NK-92 (cell line): ENCODE data around the gene ISCA1.

Experiments used
- DNase-seq: peaks from one replicate; lab custom pipeline; 2025; ENCODE audit not compliant: unreplicated experiment; lab: John Stamatoyannopoulos, UW

Gene ISCA1

DNA sequence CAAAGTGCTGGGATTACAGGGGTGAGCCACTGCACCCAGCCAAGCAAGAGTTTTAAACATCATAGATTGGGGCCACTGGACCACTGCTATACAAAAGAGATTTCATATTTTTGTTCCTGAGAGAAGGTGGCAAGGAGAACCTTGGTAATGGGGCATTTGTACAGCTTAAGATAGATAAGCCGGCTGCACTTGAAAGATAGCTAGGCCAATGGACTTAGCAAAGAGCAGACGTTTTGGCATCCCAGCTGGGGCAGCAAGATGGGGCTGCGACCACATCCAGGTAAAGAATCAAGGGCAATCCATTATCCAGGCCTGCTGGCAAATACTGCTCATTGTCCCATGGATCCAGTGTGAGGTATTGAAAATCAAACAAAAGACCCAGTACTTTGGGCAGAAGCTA is 3.9 kb upstream of the ISCA1 start:
- no peak for DNase-seq

DNA sequence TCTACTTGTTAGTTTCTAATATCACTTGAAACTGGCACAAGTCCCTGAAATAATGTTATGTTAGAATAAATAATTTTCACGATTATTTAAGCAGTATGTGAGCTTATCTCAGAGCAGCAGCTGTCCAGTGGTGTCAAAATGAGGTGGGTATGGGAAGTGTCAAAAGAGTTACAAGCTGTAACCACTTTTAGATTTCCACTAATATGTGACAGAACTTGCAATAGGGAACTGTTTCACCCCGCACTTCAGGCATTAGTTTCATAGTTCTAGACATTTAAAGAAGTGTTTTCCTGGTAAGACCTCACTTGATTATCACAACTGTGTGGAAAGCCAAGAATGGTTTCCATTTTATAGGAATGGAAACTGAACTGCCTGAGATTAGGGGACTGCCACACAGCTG is 2.9 kb upstream of the ISCA1 start:
- no peak for DNase-seq

DNA sequence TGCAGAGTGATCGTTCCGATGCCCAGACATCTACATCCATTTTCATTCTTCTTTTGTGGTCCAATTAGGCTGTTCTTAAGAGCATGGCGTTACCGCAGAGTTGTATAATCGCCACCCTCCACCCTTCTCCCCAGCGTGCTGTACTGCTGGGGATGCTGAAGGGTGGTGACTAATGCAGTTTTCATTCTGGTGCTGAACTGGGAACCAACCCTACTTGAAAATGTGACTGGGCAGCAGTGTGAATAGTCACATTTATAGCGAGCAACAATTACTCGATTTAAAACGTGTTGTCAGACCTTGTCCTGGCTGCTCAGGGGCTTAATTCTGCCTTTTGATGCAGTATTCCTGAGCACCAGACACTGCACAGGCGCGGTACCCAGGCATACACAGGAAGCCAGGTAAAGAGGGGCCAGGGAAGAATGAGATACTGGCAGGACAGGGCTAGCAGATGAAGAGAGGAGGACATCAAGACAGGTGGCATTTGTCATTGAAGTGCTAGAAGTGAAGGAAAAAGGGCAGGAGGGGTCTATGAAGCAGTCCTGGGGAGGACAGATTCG is 719 bp upstream of the ISCA1 start:
- DNase-seq = no peak

DNA sequence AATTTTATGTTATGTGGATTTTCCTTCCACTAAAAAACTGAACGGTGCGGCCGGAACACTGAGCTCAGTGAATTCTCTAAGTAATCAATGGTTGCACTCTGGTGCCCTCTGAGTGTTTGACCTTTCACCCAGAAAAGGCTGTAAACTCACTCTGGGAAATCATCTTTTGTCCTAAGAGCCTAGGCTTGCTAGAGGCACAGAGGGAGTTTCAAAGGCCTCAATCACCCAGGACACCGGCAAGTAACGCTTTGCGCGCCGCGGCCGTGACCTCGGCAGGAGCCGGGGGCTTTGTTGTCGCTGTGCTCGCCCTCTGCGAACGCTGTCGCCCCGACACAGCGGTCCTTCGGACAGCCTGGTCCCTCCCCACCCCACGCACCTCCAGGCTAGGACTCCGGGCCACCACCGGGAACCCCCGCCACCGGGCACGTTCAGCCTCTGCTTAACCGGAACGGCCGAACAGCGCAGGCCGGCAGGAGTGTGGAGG is 703 bp downstream of the ISCA1 start:
- no peak for DNase-seq

DNA sequence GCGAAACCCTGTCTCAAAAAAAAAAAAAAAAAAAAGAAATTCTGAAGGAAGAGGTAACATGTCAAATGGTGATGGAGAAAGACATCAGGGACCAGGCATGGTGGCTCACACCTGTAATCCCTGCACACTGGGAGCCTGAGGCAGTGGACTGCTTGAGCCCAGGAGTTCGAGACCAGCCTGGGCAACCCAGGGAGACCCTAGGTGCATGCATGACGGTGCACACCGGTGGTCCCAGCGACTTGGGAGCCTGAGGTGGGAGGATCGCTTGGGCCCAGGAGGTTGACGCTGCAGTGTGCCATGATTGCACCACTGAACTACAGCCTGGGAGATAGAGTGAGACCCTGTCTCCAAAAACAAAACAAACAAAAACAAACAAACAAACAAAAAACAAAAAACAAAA is 1.8 kb downstream of the ISCA1 start:
- DNase-seq = no peak

DNA sequence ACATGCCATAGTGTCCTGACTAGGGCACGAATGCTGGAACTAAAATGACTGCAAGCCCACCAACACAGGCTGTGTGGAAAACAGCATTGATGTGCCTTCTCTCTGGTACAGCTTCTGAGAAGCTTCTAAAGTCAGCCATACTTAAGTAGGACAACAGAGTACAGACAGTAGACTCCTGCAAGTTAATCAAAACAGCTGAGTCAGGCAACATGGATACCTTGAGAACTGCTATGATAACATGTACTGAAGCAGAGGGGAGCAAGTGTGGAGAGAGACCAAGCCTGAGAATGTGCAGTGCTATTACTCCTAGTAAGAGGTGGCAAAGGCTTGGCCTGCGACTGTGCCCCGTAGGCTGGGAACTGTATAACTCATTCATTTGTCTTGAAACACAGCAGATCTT is 2.5 kb downstream of the ISCA1 start:
- DNase-seq = no peak

DNA sequence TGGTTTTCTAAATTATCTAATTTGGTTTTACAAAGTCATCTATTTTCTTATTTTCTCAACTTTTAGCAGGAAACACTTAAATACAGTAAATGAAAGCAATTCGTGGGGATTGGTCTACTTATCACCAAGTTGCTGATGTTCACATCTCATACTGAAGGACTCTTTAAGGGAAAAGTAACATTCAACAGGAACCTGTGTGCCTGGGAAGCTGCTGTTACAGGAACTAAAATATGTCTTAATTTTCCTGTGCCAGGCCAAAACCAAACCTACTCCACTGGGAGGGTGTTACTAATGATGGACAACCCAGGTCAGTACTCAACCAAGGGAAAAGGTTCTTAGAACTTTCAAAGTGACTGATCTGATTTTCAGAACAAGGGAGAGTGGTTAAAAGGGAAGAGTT is 5.3 kb downstream of the ISCA1 start:
- no peak for DNase-seq

DNA sequence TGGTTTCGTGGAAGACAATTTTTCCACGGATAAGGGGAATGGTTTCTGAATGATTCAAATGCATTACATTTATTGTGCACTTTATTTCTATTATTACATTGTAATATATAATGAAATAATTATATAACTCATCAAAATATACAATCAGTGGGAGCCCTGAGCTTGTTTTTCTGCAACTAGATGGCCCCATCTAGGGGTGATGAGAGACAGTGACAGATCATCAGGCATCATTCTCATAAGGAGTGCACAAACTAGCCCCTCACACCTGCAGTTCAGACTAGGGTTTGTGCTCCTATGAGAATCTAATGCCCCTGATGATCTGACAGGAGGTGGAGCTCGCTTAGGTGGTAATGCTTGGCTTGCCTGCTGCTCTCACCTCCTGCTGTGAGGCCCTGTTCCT is 6.4 kb downstream of the ISCA1 start:
- no peak for DNase-seq

DNA sequence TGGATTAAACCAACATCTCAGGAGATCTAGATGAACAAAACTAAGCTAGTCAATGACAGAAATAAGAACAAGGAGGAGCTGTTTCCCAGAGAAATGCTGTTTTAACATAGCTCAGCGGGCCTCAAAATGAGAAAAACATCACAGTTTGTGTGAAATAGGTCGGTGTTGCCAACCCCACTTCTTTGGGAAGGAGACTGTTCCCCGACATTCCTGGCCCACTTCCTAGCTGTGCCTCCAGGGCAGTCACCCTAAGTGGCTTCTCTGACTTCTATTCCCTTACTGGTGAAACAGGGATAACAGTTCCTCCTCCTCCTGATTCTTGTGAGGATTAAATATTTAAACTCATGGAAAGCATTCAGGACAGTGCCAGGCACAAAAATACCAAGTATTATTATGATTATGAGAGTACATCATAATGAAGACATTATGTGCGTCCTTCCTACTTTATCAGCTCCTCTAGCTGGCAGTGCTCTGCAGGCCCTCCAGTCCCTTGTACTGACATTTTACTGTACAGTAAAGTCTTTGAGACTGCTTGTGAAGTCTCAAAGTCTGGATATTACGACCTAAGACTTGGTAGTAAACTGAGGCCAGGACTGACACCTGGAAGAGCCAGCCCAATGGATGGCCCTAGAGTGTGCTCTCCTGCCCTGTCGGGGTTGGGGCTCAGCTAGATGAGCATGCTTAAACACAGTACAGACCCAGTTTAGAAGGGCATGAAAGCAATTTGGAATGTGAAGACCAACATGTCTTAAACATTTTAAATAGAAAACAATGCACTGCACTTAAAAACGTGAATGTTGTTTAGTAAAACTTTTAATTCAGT is 7.3 kb downstream of the ISCA1 start:
- no peak for DNase-seq

DNA sequence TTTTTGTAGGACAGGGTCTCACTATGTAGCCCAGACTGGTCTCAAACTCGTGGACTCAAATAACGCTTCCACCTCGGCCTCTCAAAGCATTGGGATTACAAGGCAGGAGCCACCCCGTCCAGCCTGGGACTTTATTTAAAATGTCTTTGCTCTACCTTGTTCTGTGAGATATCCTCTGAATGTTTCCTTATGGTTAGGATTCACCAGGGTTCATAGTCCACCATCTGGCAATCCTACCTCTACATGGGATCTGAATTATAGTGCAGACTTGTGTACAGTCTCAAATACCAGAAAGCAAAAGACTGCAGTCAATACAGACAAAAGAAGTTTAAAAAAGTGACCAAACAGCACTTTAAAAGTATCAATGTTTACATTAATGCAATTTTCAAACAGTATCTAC is 10.1 kb downstream of the ISCA1 start:
- no peak for DNase-seq

DNA sequence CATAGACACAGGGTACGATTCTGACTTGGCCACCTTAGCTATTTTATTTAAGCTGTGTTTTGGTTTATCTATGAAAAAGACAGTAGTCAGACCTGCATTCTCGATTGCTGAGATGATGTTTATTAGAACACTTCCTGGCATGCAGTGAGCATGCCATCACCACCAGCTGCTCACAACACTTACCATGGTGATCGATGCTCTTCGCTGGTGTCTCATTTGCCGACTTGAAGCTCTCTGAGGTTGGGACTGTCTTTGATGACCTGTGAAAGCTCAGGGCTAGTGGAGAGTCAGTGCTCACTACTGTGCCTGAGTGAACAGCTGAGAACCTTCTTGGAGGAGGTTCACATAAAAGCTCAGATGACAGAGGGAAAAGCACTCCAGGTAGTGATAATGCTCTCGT is 18.5 kb downstream of the ISCA1 start:
- no peak for DNase-seq

DNA sequence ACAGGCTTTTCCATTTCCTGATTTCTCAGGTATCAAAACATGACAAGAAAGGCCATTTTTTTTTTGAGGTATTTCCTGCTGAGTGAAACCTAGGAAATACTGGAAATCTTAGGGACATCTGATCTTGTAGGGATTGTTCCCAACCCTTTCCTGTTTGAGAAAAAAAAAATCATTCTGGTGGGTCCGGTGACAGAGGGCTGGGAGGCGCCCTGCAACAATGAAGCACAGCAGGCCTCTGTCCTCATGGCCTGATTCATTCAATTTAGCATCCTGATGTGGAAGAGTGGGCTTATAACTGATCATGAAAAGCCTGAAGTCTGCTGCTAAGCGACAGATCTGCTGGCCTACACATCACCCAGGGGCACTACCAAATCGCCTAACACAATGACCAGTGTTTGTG is 19.8 kb downstream of the ISCA1 start:
- DNase-seq = no peak

DNA sequence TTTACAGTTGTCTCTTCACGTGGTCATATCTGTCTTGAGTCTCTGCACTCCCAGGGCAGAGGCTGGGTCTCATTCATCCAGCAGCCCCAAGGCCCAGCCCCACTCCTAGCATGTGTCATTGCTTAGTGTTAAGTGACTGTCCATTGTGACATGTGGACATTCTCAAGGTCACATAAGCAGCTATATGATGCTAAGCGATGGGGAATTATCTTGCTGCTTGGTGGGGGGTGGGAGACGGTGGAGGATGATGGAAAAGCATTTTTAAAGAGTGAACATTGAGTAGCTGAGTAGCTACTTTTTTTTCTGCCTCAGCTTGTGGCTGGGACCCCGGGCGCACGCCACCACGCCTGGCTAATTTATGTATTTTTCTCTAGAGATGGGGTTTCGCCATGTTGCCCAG is 22.8 kb downstream of the ISCA1 start, which contains the start of gene C9orf153:
Gene C9orf153, minus strand, starts transcription at position 101 of the 400 bp plus-strand sequence. CDS start 30,054 bp downstream, outside the sequence.
- DNase-seq = no peak

DNA sequence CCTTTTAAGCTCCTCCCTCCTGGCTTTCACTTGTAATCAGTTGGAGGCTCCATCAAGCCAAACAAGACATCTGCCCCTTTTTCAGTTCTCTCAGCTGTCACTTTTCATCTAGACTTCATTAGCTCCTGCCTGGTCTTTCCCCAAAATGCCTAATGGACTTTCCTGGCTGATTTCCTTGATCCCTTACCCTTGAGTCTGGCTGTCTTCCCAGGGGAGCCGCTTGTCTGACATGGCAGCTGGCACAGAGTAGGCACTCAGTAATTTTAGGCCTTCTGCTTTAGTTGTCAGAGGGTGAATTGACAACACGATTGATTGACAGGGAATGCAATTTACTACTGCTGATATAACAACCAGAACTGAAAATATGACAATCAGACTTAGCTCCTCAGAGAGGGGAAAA is 24.9 kb downstream of the ISCA1 start:
- no peak for DNase-seq

DNA sequence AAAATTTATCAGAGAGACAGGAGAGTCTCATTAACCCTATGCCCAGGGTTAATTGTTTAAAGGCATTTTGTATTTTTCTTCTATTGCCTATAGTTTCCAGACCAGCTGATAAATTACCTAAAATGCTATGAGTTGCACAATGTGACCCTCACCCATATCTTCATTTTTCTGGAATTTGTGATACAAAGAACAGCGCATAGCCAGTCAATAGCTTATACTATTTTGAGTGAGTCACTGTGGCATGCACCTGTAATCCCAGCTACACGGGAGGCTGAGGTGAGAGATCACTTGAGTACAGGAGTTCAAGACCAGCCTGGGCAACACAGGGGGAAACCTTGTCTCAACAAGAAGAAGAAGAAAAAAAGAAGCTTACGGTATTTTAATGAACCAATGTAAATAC is 25.7 kb downstream of the ISCA1 start:
- DNase-seq = no peak

DNA sequence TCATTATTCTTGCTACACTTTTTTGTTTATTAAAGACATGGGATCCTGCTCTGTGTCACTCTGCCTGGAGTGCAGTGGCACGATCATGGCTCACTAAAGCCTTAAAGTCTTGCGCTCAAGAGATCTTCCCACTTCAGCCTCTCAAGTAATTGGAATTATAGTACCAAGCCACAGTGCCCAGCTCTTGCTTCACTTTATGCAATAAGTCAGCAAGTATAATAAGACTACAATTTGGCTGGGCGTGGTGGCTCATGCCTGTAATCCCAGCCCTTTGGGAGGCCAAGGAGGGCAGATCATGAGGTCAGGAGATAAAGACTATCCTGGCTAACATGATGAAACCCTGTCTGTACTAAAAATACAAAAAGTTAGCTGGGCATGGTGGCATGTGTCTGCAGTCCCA is 28.8 kb downstream of the ISCA1 start:
- DNase-seq = no peak

DNA sequence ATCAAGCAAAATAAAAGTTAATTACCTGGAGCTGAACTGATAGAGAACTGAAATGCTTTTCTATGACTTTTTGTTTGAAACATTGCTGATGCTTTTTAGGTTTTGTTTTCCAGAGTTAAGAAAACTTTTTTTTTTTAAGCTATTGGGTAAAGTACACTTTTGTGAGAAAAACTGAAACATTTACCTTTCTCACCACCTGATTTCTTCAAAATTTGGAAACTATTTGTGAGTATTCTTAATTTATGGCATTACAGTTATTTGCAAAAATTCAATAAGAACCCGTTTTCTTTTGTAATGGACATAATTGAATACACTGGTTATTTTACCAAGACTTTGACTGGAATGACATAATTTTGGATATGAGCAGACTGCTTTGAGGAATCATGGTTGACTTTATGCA is 29.5 kb downstream of the ISCA1 start:
- no peak for DNase-seq

DNA sequence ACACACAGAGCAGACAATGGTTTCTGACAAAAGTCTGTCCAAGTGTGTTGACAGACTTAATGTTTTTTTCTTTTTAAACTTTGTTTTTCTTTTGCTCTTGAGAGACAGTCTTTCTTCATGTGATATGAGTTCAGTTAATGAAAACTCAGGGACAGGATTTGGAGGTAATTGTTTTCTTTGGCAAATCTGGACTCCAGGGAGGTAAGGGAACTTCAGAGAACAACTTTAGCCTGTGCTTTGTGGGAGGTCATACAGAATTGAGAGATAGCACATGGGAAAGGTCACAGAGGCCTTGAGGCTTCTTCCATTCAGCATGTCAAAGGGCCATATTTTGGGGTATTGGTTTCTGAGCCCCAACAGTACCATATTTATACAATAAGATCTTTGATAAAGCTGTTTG is 32.2 kb downstream of the ISCA1 start:
- DNase-seq = no peak

DNA sequence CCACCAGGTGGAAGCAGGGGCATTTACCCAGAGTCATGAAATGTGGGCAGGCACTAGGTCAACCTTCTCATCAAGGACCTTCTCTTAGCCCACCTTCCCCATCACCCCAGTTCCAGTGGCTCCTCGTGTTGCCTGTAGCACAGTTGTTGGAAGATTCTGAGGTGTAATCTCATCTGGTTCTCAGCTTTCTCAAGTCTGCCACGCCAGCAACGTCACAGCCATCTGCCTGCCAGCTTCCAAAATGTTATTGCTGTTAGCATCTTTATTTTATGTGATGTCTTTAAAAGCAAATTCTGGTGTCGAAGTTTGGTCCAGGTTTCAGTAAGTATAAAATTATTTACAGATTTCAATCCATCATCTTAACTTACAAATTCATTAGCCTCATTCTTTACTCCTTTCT is 33.6 kb downstream of the ISCA1 start:
- no peak for DNase-seq

DNA sequence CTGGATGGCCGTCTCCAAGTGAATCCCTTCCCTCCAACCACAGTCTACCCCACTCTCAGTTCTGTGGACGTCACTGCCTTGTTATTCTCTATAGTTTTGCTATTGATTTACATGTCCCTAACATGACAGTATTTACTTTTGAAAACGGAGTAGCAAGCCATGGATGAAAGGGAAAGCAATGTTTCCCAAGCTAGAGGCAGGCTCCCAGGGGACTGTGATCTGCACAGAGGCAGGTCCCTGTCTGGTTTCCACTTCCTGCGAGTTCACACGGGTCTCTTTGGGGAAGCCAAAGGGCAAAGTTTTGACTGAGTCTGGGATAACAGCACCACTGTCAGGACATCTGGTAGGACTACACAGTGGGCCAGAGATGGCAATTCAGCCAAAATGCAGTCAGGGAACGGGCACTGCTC is 35.6 kb downstream of the ISCA1 start:
- no peak for DNase-seq

DNA sequence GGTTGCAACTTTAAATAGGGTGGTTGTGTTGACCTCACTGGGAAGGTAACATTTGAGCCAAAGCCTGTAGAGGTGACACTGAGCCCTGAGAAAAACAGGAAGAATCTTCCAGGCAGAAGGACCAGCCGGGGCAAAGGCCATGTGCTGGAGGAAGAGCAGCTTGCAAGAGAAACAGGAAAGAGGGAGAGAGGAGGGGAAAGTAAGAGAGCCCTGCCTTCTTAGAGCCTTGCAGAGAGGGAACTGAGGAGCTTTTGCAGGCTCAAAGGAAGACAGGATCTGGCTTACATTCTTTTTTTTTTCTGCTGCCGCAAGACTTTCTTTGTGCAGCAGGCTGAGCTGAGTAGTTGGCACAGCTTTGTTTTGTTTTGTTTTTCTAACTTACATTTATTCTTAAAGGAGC is 40.3 kb downstream of the ISCA1 start:
- DNase-seq = no peak

DNA sequence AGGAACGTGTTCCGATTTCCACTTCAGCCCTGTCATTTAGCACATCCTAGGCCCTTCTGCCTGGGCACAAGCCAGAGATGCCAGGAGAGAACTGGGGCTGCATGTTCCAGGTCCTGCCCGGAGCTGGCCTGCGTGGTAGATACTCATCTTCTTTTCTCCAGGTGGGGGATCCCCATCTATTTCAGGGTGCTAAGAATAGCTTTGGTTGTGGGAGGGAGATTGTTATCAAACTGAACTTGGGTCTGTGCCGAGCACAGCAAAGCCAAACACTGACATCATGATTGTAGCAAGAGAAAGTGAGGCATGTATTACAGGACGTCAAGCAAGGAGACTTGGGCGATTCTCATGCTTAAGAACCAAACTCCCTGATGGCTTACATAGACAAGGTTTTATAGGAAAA is 41.1 kb downstream of the ISCA1 start:
- DNase-seq = no peak
